D721Med (cell line): ENCODE measurements around the gene HDLBP.
"Not testable (repeated sequence)": the region's sequence is repeated elsewhere in the genome, so short reads cannot be mapped to it uniquely, and the experiment has no call there.

Experiments
- DNase-seq: peaks from one replicate; pipeline ENCODE4 v3.0.0; 2011; ENCODE audit warnings: low spot score; ENCODE audit not compliant: insufficient read length
- FAIRE-seq: peaks from 2 replicates; lab custom pipeline; 2011; peaks lifted over from hg19 to GRCh38; lab: Jason Lieb, UNC
- TF ChIP-seq, protein P1 (sequence below): IDR thresholded peaks from 2 replicates; pipeline ENCODE4 v1.5.1; 2012; ENCODE audit warnings: mild to moderate bottlenecking, control low read depth; ENCODE audit not compliant: insufficient read depth; ENCODE audit errors: missing control alignments

HDLBP gene

DNA sequence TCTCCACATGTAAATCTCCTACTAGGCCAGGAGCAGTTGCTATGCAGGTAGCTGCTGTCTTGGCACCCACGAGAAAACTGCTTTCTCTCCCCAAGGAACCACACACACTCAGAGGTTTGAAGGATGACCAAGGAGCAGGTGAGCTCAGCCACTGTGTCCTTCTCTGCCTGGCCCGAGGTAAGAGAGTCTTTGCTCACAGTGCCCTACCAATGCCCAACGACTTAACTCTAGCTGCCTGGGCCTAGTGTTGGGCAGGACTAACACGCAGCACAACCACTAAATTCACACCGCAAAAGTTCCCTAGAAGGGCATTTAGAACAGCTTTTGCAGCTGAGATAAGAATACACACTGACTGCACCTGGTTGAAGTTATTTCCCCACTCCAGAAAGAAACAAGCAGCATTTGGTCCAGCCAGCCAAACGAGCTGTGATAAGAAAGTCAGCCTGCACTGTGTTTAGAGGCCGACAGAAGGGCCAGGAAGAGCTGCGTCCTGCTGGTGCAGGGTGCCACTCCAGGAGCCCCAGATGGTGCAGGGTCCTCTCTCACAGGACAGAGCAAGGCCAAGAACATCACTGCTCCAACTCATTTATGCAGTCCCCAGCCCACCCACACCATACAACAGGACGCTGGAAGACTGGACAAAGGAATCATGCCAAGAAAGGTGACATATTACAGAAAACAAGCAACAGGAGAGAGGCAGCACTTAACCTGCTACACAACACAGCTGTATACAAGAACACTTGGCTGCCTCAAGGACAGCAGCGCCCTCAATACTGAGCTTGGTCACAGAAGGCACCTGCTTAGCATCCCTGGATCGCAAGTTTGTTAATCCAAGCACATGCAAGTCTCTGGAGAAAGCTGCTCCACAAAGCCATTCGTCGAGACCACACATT is 12.5 kb downstream of the HDLBP start:
- FAIRE-seq, result no peak
- TF ChIP-seq, protein P1, sequence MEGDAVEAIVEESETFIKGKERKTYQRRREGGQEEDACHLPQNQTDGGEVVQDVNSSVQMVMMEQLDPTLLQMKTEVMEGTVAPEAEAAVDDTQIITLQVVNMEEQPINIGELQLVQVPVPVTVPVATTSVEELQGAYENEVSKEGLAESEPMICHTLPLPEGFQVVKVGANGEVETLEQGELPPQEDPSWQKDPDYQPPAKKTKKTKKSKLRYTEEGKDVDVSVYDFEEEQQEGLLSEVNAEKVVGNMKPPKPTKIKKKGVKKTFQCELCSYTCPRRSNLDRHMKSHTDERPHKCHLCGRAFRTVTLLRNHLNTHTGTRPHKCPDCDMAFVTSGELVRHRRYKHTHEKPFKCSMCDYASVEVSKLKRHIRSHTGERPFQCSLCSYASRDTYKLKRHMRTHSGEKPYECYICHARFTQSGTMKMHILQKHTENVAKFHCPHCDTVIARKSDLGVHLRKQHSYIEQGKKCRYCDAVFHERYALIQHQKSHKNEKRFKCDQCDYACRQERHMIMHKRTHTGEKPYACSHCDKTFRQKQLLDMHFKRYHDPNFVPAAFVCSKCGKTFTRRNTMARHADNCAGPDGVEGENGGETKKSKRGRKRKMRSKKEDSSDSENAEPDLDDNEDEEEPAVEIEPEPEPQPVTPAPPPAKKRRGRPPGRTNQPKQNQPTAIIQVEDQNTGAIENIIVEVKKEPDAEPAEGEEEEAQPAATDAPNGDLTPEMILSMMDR, result no peak
- no peak for DNase-seq

DNA sequence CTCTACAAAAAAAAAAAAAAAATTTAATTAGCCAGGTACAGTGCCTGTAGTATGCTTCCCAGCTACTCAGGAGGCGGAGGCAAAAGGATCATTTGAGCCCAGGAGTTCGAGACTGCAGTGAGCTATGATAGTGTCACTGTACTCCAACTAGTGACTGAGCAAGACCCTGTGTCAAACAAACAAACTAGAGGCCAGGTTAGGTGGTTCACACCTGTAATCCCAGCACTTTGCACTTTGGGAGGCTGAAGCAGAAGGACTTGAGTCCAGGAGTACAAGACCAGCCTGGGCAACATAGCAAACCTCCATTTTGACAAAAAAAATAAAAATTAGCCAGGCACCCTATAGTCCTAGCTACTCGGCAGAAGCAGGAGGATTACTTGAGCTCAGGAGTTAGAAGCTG is 13.4 kb downstream of the HDLBP start:
- DNase-seq, result no peak

DNA sequence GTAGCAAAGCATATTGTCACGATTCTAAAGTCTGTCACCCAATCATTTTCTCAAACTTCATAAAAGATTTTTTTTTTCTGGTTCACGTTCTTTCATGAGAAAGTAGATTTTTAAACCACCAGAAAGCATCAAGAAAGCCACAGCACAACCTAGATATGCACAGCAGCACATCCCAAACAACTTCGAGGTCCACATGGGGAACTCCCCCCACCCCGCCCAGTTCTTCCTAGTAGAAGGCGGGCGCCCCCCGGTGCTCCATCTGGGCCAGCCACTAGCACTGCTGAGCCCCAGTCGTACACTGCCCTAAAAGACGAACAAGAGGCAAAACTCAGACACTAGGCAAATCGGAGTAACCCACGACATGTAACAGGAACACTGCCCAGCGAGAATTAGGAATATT is 15.5 kb downstream of the HDLBP start:
- DNase-seq (no peak), FAIRE-seq (no peak)
- TF ChIP-seq, protein P1, result no peak

More for the DNA sequence above, 13.4 kb downstream of the HDLBP start:
- FAIRE-seq, result no peak
- TF ChIP-seq, protein P1, result no peak

DNA sequence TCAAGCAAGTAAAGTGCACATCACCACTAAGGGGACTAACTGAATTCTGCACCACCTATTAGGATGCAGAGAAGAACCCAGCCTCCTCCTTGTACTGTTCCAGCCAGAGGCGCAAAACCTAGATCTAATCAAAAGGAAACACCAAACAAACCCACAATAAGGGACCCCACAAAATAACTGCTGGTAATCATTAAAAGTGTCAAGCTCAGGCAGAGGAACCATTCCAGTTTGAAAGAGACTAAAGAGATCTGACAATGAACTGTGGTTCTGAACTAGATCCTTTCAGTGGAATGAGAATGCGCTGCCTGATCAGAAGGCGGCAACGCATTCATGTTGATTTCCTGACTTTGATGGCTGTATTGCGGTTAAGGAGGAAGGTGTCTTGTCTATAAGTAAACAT is 16.8 kb downstream of the HDLBP start:
- TF ChIP-seq, protein P1, result no peak
- DNase-seq (no peak), FAIRE-seq (no peak)

DNA sequence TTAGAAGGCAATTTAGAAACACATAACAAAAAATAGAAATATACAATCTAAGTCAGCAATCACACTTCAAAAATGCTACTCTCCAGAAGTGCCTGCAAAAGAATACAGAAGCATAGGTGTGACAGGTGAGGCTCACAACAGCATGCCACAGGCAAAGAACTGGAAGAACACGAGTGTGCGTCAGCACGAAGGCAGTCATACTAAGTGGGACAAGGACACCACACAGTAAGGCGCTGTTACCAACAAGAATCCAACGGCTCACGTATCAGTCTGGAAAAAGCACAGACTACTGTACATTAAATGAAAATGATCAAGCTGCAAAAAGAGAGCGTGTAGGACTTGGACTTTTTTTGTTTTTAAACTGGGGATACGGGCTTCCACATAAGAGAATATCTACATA is 18.7 kb downstream of the HDLBP start:
- no peak for DNase-seq
- TF ChIP-seq, protein P1, result no peak
- no peak for FAIRE-seq

DNA sequence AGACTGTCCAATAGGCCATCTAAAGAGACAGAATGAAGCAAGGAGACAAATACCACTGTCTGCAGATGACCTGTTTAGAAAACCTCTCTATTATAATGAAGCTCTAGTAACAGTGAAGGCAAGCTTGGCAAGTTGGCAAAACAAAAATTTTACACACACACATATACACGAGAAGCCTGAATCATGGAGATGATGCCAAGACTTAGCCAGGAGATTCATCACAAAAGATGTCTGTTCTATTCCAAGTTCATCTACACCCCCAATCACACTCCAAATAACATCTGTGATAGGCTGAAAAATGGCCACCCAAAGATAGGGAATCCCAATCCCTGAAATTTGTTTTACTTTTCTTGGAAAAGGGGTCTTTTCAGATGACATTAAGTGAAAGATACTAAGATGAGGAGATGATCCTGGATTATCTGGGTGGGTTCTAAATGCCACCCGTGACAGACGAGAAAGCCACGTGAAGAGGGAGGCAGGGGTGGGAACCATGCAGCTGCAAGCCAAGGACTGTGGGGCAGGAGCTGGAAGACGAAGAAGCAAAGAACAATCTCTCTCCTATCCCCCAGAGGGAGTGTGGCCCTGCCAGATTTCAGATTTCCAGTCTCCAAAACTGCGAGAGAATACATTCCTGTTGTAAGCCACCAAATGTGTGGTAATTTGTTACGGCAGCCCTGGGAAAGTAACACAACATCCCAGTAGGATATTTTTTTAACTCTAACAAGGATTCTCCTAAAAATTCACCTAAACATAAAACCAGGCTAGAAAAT is 20.0 kb downstream of the HDLBP start:
- FAIRE-seq (no peak), DNase-seq (no peak)
- TF ChIP-seq, protein P1, result no peak

DNA sequence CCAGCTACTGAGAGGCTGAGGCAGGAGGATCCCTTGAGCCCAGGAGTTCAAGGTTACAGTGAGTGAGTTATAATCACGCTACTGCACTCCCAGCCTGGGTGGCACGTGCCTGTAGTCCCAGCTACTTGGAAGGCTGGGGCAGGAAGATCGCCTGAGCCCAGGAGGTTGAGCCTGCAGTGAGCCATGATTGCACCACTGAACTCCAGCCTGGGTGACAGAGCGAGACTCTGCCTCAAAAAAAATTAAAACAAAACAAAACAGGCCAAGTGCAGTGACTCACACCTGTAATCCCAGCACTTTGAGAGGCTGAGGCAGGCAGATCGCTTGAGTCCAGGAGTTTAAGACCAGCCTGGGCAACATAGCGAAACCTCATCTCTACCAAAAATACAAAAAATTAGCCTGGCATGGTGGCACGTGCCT is 22.1 kb downstream of the HDLBP start:
- not testable (repeated sequence) for FAIRE-seq, DNase-seq
